HepG2 (cell line): ENCODE measurements around the gene EMC9. TPM values are rescaled to one million over a fixed set of nuclear protein-coding genes. Genes with fewer than 3 reads are reported as not detected.

ENCODE experiments used
- ARID4A ChIP-seq: sonication (generic); formaldehyde crosslinking; IDR thresholded peaks from 2 replicates; pipeline ENCODE4 v1.5.0; 2020; ENCODE audit warnings: mild to moderate bottlenecking, missing genetic modification reagents, borderline replicate concordance
- NR1H2 ChIP-seq: sonication (generic); formaldehyde crosslinking; IDR thresholded peaks from 2 replicates; pipeline ENCODE4 v1.8.1; 2022; ENCODE audit warnings: low read depth, missing genetic modification reagents, borderline replicate concordance
- PBX2 ChIP-seq: IDR thresholded peaks from 2 replicates; pipeline ENCODE4 v1.6.1; 2016; ENCODE audit warnings: control low read depth
- SMYD3 ChIP-seq: sonication (generic); formaldehyde crosslinking; IDR thresholded peaks from 2 replicates; pipeline ENCODE4 v1.8.1; 2023; ENCODE audit warnings: mild to moderate bottlenecking, missing genetic modification reagents
- SRSF1 ChIP-seq: fragments of 200-400 bp; formaldehyde crosslinking; optimal IDR thresholded peaks from 2 replicates; pipeline ENCODE3; 2017; ENCODE audit warnings: mild to moderate bottlenecking, low read depth, low read length, moderate library complexity
- YEATS2 ChIP-seq: sonication (generic); formaldehyde crosslinking; IDR thresholded peaks from 2 replicates; pipeline ENCODE4 v1.4.0; 2020; ENCODE audit warnings: missing genetic modification reagents, borderline replicate concordance
- ZNF24 ChIP-seq: fragments of 450-650 bp; IDR thresholded peaks from 2 replicates; pipeline ENCODE4 v1.6.1; 2017; ENCODE audit warnings: antibody characterized with exemption, mild to moderate bottlenecking
- ZNF318 ChIP-seq: sonication (generic); formaldehyde crosslinking; IDR thresholded peaks from 2 replicates; pipeline ENCODE4 v1.4.0; 2020; ENCODE audit warnings: mild to moderate bottlenecking, missing genetic modification reagents
- ZNF713 ChIP-seq: sonication (generic); formaldehyde crosslinking; IDR thresholded peaks from 2 replicates; pipeline ENCODE4 v1.4.0; 2020; ENCODE audit warnings: mild to moderate bottlenecking, missing genetic modification reagents
- ZNF782 ChIP-seq: sonication (generic); formaldehyde crosslinking; IDR thresholded peaks from 2 replicates; pipeline ENCODE4 v1.4.0; 2020; ENCODE audit warnings: missing genetic modification reagents, mild to moderate bottlenecking, borderline replicate concordance
- polyA plus RNA-seq, 8 experiments: library from polyadenylated mRNA; depleted of rRNA in 3 of 8; stranded (reverse) in 7 of 8; unstranded in 1 of 8; fragments of >200 nt; fragmentation: Illumina TruSeq in 4 of 8; extraction: Trizol in 4 of 8; gene quantifications; 2 replicates each; pipeline versions ENCODE4 v1.2.1 to v1.2.3, GENCODE V29; 2011 to 2016; ENCODE audit warnings: low read depth in 4 of 8, missing spikeins in 1 of 8, mixed read lengths in 1 of 8; ENCODE audit not compliant: insufficient read depth in 1 of 8
- total RNA-seq, 5 experiments: library from RNA; depleted of rRNA; stranded (reverse); fragments of >200 nt; fragmentation: Illumina TruSeq; extraction: Trizol; gene quantifications; 2 replicates each; pipeline ENCODE4 v1.2.3, GENCODE V29; 2016; ENCODE audit warnings: low read depth in 1 of 5

Gene EMC9
- total and polyA plus RNA-seq, 2 of the 13 experiments (the other 11 are each of a cell fraction or from before 2014, with no cell fraction given) = 60.5 to 78.7 TPM

- TF ChIP-seq PBX2 (CRISPR knock-in tag) (peak; percentile 97), ZNF24 (peak; percentile 64; the same call in 1 of the 2 replicates), ZNF782 (CRISPR knock-in tag) (peak; percentile 91), NR1H2 (CRISPR knock-in tag) (0 out of 2 replicates have a peak, but pooled peaks have one; percentile 10), YEATS2 (peak; percentile 97), ZNF713 (no peak), SRSF1 (peak; percentile 60), SMYD3 (CRISPR knock-in tag) (peak; percentile 96; the same call in 1 of the 2 replicates), ZNF318 (CRISPR knock-in tag) (peak; percentile 91; the same call in 1 of the 2 replicates), ARID4A (CRISPR knock-in tag) (peak; percentile 95)
Observed at GRCh38 chr14:24114532-24115421, 26.6 kb downstream of the EMC9 start, which contains the start of the genes DCAF11 and NRL (continued).
